DOHH2 (cell line): Measurements from ENCODE around the gene TAF11.

Source experiments
- H3F3A ChIP-seq: fragments of 200-600 bp; sonication (generic), shearing (Covaris generic); 2 replicates; pipeline ENCODE4 v1.6.0; 2016; ENCODE audit warnings: antibody characterized with exemption, mild to moderate bottlenecking; ENCODE audit not compliant: control insufficient read depth, insufficient read depth
- H3K27ac ChIP-seq: fragments of 200-600 bp; sonication (generic); 2 replicates; pipeline ENCODE4 v1.5.1; 2014; ENCODE audit warnings: low read depth, mild to moderate bottlenecking, low read length, moderate library complexity
- H3K27me3 ChIP-seq: fragments of 200-600 bp; sonication (generic); 2 replicates; pipeline ENCODE4 v1.6.1; 2014; ENCODE audit warnings: mild to moderate bottlenecking, low read length, mixed read lengths; ENCODE audit not compliant: control insufficient read depth
- H3K36me3 ChIP-seq: fragments of 200-600 bp; sonication (generic); 2 replicates; pipeline ENCODE4 v1.6.1; 2014; ENCODE audit warnings: mild to moderate bottlenecking, low read length, moderate library complexity, mixed read lengths; ENCODE audit not compliant: control insufficient read depth
- H3K4me1 ChIP-seq: fragments of 200-600 bp; sonication (generic); 2 replicates; pipeline ENCODE4 v1.6.1; 2014; ENCODE audit warnings: mild to moderate bottlenecking, low read length, mixed read lengths; ENCODE audit not compliant: control insufficient read depth
- H3K4me2 ChIP-seq: fragments of 200-600 bp; sonication (generic); 2 replicates; pipeline ENCODE4 v1.6.0; 2014; ENCODE audit warnings: mild to moderate bottlenecking, low read length, moderate library complexity
- H3K4me3 ChIP-seq: fragments of 200-600 bp; sonication (generic); 2 replicates; pipeline ENCODE4 v1.5.1; 2014; ENCODE audit warnings: mild to moderate bottlenecking, low read length, mixed read lengths
- H3K79me2 ChIP-seq: fragments of 200-600 bp; sonication (generic); 2 replicates; pipeline ENCODE4 v1.6.1; 2014; ENCODE audit warnings: mild to moderate bottlenecking, low read length, mixed read lengths; ENCODE audit not compliant: control insufficient read depth
- H3K9me2 ChIP-seq: fragments of 200-600 bp; sonication (generic); replicated peaks from 2 replicates; pipeline ENCODE4 v1.6.1; 2014; ENCODE audit warnings: mild to moderate bottlenecking, low read length, mixed read lengths; ENCODE audit not compliant: control insufficient read depth
- H3K9me3 ChIP-seq: fragments of 200-600 bp; sonication (generic); 2 replicates; pipeline ENCODE4 v1.6.1; 2014; ENCODE audit warnings: antibody characterized with exemption, low read length, mixed read lengths; ENCODE audit not compliant: control insufficient read depth, insufficient read depth
- H4K20me1 ChIP-seq: fragments of 200-600 bp; sonication (generic); 2 replicates; pipeline ENCODE4 v1.6.0; 2014; ENCODE audit warnings: low read depth, mild to moderate bottlenecking, antibody characterized with exemption, low read length, moderate library complexity; ENCODE audit not compliant: control insufficient read depth, insufficient read depth
- CTCF ChIP-seq: fragments of 200-600 bp; sonication (generic); IDR thresholded peaks from one replicate; pipeline ENCODE4 v1.5.1; 2014; ENCODE audit warnings: antibody characterized with exemption, mild to moderate bottlenecking, low read depth, low read length; ENCODE audit not compliant: poor library complexity, severe bottlenecking
- EZH2phosphoT487 ChIP-seq: fragments of 200-600 bp; sonication (generic); IDR thresholded peaks from 2 replicates; pipeline ENCODE4 v1.6.1; 2017; ENCODE audit warnings: borderline replicate concordance, mild to moderate bottlenecking, antibody characterized with exemption, low read length, moderate library complexity, mixed read lengths

Gene TAF11

GRCh38 chr6:34837528-34837927, 50.3 kb downstream of the TAF11 start:
- Histone ChIP-seq H3K4me2 (no peak overlapping the region), H3K9me3 (no peaks in the 10 kb centered on the region), H3K27ac (no peak overlapping the region), H3K36me3 (peaks cover 25% of the 10 kb centered on the region), H3K9me2 (no peaks in the 10 kb centered on the region), H3K4me1 (no peaks in the 10 kb centered on the region), H3F3A (no peaks in the 10 kb centered on the region; the same call in 1 of the 2 replicates), H3K4me3 (no peak overlapping the region), H4K20me1 (no peaks in the 10 kb centered on the region), H3K79me2 (no peaks in the 10 kb centered on the region), H3K27me3 (no peaks in the 10 kb centered on the region)
- TF ChIP-seq EZH2phosphoT487 = no peak
- TF ChIP-seq CTCF = no peak

GRCh38 chr6:34836451-34836850, 51.4 kb downstream of the TAF11 start:
- Histone ChIP-seq H3K27me3 (no peaks in the 10 kb centered on the region), H3K79me2 (no peaks in the 10 kb centered on the region), H3K4me3 (no peak overlapping the region), H3F3A (no peaks in the 10 kb centered on the region; the same call in 1 of the 2 replicates), H3K4me1 (no peaks in the 10 kb centered on the region), H3K4me2 (no peak overlapping the region), H3K27ac (no peak overlapping the region), H3K9me3 (no peaks in the 10 kb centered on the region), H3K9me2 (no peaks in the 10 kb centered on the region), H4K20me1 (no peaks in the 10 kb centered on the region), H3K36me3 (peaks cover 25% of the 10 kb centered on the region)
- TF ChIP-seq CTCF (no peak), EZH2phosphoT487 (no peak)

- H3K4me3 ChIP-seq = no peak overlapping the region
- TF ChIP-seq CTCF (no peak), EZH2phosphoT487 (no peak)
- no peak overlapping the region for H3K27ac ChIP-seq
- H4K20me1 ChIP-seq = no peaks in the 10 kb centered on the region
- H3K9me2 ChIP-seq = no peaks in the 10 kb centered on the region
- no peaks in the 10 kb centered on the region for H3K9me3 ChIP-seq
- H3F3A ChIP-seq = no peaks in the 10 kb centered on the region
- H3K4me1 ChIP-seq = no peaks in the 10 kb centered on the region
- peaks cover 25% of the 10 kb centered on the region for H3K36me3 ChIP-seq
- H3K4me2 ChIP-seq = no peak overlapping the region
- no peaks in the 10 kb centered on the region for H3K79me2 ChIP-seq
- H3K27me3 ChIP-seq = no peaks in the 10 kb centered on the region
Observed at GRCh38 chr6:34836008-34836407, 51.8 kb downstream of the TAF11 start.
